HEK293 (cell line): ENCODE results near the gene MYCBPAP.
A peak's percentile ranks its signal among the peaks of the same experiment; 100 is the strongest.

Source experiments
- KLF8 ChIP-seq: fragments of 450-650 bp; formaldehyde crosslinking; IDR thresholded peaks from 2 replicates; pipeline ENCODE4 v1.5.1; 2016; ENCODE audit warnings: missing biosample characterization, missing genetic modification characterization
- OSR2 ChIP-seq: fragments of 450-650 bp; formaldehyde crosslinking; IDR thresholded peaks from 2 replicates; pipeline ENCODE4 v1.5.1; 2016; ENCODE audit warnings: missing biosample characterization, missing genetic modification characterization
- REPIN1 ChIP-seq: fragments of 450-650 bp; formaldehyde crosslinking; IDR thresholded peaks from 2 replicates; pipeline ENCODE4 v1.5.1; 2017; ENCODE audit warnings: missing biosample characterization, missing genetic modification characterization, low read depth
- SP7 ChIP-seq: fragments of 450-650 bp; formaldehyde crosslinking; IDR thresholded peaks from 2 replicates; pipeline ENCODE4 v1.5.1; 2016; ENCODE audit warnings: missing biosample characterization, missing genetic modification characterization
- ZBTB17 ChIP-seq: fragments of 450-650 bp; formaldehyde crosslinking; IDR thresholded peaks from 2 replicates; pipeline ENCODE4 v1.5.1; 2016; ENCODE audit warnings: missing biosample characterization, missing genetic modification characterization
- ZBTB20 ChIP-seq: fragments of 450-650 bp; formaldehyde crosslinking; IDR thresholded peaks from 2 replicates; pipeline ENCODE4 v1.5.1; 2016; ENCODE audit warnings: missing biosample characterization, missing genetic modification characterization
- ZBTB21 ChIP-seq: fragments of 450-650 bp; formaldehyde crosslinking; IDR thresholded peaks from 2 replicates; pipeline ENCODE4 v1.5.1; 2017; ENCODE audit warnings: missing biosample characterization, missing genetic modification characterization
- ZEB2 ChIP-seq: fragments of 450-650 bp; formaldehyde crosslinking; IDR thresholded peaks from 2 replicates; pipeline ENCODE4 v1.5.1; 2016; ENCODE audit warnings: missing biosample characterization, missing genetic modification characterization
- ZFHX2 ChIP-seq: fragments of 450-650 bp; formaldehyde crosslinking; conservative IDR thresholded peaks from 2 replicates; pipeline ENCODE4 v1.5.1; 2016; ENCODE audit warnings: missing biosample characterization, missing genetic modification characterization
- ZIC2 ChIP-seq: fragments of 450-650 bp; formaldehyde crosslinking; IDR thresholded peaks from 2 replicates; pipeline ENCODE4 v1.5.1; 2016; ENCODE audit warnings: missing biosample characterization, missing genetic modification characterization
- ZNF221 ChIP-seq: fragments of 450-650 bp; formaldehyde crosslinking; IDR thresholded peaks from 2 replicates; pipeline ENCODE4 v1.5.1; 2017; ENCODE audit warnings: missing biosample characterization, missing genetic modification characterization, borderline replicate concordance
- ZNF394 ChIP-seq: fragments of 450-650 bp; formaldehyde crosslinking; IDR thresholded peaks from 2 replicates; pipeline ENCODE4 v1.5.1; 2016; ENCODE audit warnings: missing biosample characterization, missing genetic modification characterization, mild to moderate bottlenecking, moderate library complexity, borderline replicate concordance
- ZNF433 ChIP-seq: fragments of 450-650 bp; formaldehyde crosslinking; IDR thresholded peaks from 2 replicates; pipeline ENCODE4 v1.5.1; 2016; ENCODE audit warnings: missing biosample characterization, missing genetic modification characterization, low read depth
- ZNF510 ChIP-seq: fragments of 450-650 bp; formaldehyde crosslinking; IDR thresholded peaks from 2 replicates; pipeline ENCODE4 v1.5.1; 2018; ENCODE audit warnings: mild to moderate bottlenecking, missing genetic modification characterization, missing biosample characterization; ENCODE audit not compliant: insufficient replicate concordance
- ZNF600 ChIP-seq: fragments of 450-650 bp; formaldehyde crosslinking; IDR thresholded peaks from 2 replicates; pipeline ENCODE4 v1.5.1; 2016; ENCODE audit warnings: missing biosample characterization, missing genetic modification characterization
- ZNF660 ChIP-seq: fragments of 450-650 bp; IDR thresholded peaks from 2 replicates; pipeline ENCODE4 v1.5.1; 2018; ENCODE audit warnings: missing biosample characterization, mild to moderate bottlenecking, missing genetic modification characterization
- ZNF768 ChIP-seq: fragments of 450-650 bp; formaldehyde crosslinking; IDR thresholded peaks from 2 replicates; pipeline ENCODE4 v1.5.1; 2018; ENCODE audit warnings: missing biosample characterization, mild to moderate bottlenecking, missing genetic modification characterization
- ZNF792 ChIP-seq: fragments of 450-650 bp; formaldehyde crosslinking; IDR thresholded peaks from 2 replicates; pipeline ENCODE4 v1.5.1; 2016; ENCODE audit warnings: missing biosample characterization, missing genetic modification characterization
- ZNF837 ChIP-seq: fragments of 450-650 bp; formaldehyde crosslinking; IDR thresholded peaks from 2 replicates; pipeline ENCODE4 v1.5.1; 2016; ENCODE audit warnings: missing biosample characterization, missing genetic modification characterization
- ZSCAN23 ChIP-seq: fragments of 450-650 bp; formaldehyde crosslinking; IDR thresholded peaks from 2 replicates; pipeline ENCODE4 v1.5.1; 2016; ENCODE audit warnings: missing biosample characterization, missing genetic modification characterization
- TF ChIP-seq, protein P1 (sequence below): fragments of 450-650 bp; formaldehyde crosslinking; IDR thresholded peaks from 2 replicates; pipeline ENCODE4 v1.5.1; 2016; ENCODE audit warnings: missing biosample characterization, missing genetic modification characterization, borderline replicate concordance
- TF ChIP-seq, protein P2 (sequence below): fragments of 450-650 bp; formaldehyde crosslinking; IDR thresholded peaks from 2 replicates; pipeline ENCODE4 v1.5.1; 2017; ENCODE audit warnings: missing biosample characterization, missing genetic modification characterization
- TF ChIP-seq, protein P3 (sequence below): fragments of 450-650 bp; formaldehyde crosslinking; IDR thresholded peaks from 2 replicates; pipeline ENCODE4 v1.5.1; 2016; ENCODE audit warnings: missing biosample characterization, missing genetic modification characterization
- TF ChIP-seq, protein P4 (sequence below): fragments of 450-650 bp; IDR thresholded peaks from 2 replicates; pipeline ENCODE4 v1.5.1; 2018; ENCODE audit warnings: missing biosample characterization, mild to moderate bottlenecking, missing genetic modification characterization
- TF ChIP-seq, protein P5 (sequence below): fragments of 450-650 bp; formaldehyde crosslinking; IDR thresholded peaks from 2 replicates; pipeline ENCODE4 v1.5.1; 2016; ENCODE audit warnings: missing biosample characterization, missing genetic modification characterization
- TF ChIP-seq, protein P6 (sequence below): fragments of 450-650 bp; formaldehyde crosslinking; IDR thresholded peaks from 2 replicates; pipeline ENCODE4 v1.5.1; 2016; ENCODE audit warnings: missing biosample characterization, missing genetic modification characterization
- TF ChIP-seq, protein P7 (sequence below): fragments of 450-650 bp; formaldehyde crosslinking; IDR thresholded peaks from 2 replicates; pipeline ENCODE4 v1.5.1; 2016; ENCODE audit warnings: missing biosample characterization, missing genetic modification characterization

Gene MYCBPAP

DNA sequence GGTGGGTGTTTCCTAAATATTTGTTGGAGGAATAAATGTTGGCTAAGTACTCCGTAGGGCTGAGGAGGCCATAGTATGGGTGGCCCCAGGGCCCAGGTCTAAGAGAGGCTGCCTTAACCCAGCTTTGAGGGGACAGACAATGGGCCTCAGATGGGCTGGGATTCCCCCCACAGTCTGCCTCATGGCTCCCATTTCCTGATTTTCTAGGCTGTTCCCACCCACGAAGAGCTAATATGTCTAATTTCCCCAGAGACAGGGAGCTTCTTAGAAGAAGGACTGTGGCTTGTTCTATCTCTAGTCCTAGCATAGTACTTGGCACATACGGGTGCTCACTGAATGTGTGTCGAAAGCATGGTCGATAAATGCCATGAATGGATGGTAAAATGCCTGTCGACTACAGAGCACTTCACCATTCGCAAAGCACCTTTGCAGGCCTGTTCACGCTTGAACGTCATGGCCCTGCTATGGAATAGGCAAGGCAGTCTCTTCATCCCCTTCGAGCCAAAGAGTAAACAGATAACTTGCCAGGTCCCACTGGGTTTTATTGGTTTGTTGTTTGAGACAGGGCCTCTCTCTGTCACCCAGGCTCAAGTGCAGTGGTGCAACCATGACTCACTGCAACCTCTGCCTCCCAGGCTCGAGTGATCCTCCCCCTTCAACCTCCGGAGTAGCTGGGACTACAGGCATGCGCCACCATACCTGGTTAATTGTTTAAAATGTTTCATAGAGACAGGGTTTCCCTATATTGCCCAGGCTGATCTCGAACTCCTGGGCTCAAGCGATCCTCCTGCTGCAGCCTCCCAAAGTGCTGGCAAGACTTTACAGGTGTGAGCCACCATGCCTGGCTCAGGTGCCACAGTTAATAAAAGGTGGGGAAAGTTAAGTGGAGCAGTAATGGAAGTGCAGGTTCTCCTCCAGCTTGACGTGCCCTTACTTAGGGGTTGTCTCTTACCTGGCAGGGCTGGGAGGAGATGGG is 49.2 kb upstream of the MYCBPAP start (continued):
- TF ChIP-seq, protein P1, sequence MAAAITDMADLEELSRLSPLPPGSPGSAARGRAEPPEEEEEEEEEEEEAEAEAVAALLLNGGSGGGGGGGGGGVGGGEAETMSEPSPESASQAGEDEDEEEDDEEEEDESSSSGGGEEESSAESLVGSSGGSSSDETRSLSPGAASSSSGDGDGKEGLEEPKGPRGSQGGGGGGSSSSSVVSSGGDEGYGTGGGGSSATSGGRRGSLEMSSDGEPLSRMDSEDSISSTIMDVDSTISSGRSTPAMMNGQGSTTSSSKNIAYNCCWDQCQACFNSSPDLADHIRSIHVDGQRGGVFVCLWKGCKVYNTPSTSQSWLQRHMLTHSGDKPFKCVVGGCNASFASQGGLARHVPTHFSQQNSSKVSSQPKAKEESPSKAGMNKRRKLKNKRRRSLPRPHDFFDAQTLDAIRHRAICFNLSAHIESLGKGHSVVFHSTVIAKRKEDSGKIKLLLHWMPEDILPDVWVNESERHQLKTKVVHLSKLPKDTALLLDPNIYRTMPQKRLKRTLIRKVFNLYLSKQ, result no peak
- peak; percentile 47; the same call in 1 of the 2 replicates for TF ChIP-seq ZBTB21
- TF ChIP-seq ZFHX2 (tag by site-specific recombination), result peak; percentile 25; the same call in 1 of the 2 replicates
- TF ChIP-seq, protein P2, sequence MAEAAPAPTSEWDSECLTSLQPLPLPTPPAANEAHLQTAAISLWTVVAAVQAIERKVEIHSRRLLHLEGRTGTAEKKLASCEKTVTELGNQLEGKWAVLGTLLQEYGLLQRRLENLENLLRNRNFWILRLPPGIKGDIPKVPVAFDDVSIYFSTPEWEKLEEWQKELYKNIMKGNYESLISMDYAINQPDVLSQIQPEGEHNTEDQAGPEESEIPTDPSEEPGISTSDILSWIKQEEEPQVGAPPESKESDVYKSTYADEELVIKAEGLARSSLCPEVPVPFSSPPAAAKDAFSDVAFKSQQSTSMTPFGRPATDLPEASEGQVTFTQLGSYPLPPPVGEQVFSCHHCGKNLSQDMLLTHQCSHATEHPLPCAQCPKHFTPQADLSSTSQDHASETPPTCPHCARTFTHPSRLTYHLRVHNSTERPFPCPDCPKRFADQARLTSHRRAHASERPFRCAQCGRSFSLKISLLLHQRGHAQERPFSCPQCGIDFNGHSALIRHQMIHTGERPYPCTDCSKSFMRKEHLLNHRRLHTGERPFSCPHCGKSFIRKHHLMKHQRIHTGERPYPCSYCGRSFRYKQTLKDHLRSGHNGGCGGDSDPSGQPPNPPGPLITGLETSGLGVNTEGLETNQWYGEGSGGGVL (tag by site-specific recombination), result peak; percentile 64
- peak; percentile 44; the same call in 1 of the 2 replicates for TF ChIP-seq ZNF792 (tag by site-specific recombination)
- TF ChIP-seq ZNF660, result peak; percentile 61; the same call in 1 of the 2 replicates
- TF ChIP-seq, protein P3, sequence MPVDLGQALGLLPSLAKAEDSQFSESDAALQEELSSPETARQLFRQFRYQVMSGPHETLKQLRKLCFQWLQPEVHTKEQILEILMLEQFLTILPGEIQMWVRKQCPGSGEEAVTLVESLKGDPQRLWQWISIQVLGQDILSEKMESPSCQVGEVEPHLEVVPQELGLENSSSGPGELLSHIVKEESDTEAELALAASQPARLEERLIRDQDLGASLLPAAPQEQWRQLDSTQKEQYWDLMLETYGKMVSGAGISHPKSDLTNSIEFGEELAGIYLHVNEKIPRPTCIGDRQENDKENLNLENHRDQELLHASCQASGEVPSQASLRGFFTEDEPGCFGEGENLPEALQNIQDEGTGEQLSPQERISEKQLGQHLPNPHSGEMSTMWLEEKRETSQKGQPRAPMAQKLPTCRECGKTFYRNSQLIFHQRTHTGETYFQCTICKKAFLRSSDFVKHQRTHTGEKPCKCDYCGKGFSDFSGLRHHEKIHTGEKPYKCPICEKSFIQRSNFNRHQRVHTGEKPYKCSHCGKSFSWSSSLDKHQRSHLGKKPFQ (tag by site-specific recombination), result peak; percentile 71
- 0 out of 2 replicates have a peak, but pooled peaks have one; percentile 10 for TF ChIP-seq ZIC2 (tag by site-specific recombination)
- no peak for TF ChIP-seq ZNF768 (tag by site-specific recombination)
- no peak for TF ChIP-seq REPIN1
- TF ChIP-seq SP7 (tag by site-specific recombination), result peak; percentile 70
- 0 out of 2 replicates have a peak, but pooled peaks have one; percentile 20 for TF ChIP-seq ZBTB20 (tag by site-specific recombination)
- peak; percentile 69 for TF ChIP-seq ZBTB17
- TF ChIP-seq ZNF394 (tag by site-specific recombination), result peak; percentile 98
- TF ChIP-seq, protein P4, sequence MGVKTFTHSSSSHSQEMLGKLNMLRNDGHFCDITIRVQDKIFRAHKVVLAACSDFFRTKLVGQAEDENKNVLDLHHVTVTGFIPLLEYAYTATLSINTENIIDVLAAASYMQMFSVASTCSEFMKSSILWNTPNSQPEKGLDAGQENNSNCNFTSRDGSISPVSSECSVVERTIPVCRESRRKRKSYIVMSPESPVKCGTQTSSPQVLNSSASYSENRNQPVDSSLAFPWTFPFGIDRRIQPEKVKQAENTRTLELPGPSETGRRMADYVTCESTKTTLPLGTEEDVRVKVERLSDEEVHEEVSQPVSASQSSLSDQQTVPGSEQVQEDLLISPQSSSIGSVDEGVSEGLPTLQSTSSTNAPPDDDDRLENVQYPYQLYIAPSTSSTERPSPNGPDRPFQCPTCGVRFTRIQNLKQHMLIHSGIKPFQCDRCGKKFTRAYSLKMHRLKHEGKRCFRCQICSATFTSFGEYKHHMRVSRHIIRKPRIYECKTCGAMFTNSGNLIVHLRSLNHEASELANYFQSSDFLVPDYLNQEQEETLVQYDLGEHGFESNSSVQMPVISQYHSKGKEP (tag by site-specific recombination), result peak; percentile 94
- peak; percentile 63; the same call in 1 of the 2 replicates for TF ChIP-seq ZEB2 (tag by site-specific recombination)
- TF ChIP-seq ZNF433 (tag by site-specific recombination), result no peak
- TF ChIP-seq KLF8 (tag by site-specific recombination), result peak; percentile 24; the same call in 1 of the 2 replicates
- TF ChIP-seq, protein P5, sequence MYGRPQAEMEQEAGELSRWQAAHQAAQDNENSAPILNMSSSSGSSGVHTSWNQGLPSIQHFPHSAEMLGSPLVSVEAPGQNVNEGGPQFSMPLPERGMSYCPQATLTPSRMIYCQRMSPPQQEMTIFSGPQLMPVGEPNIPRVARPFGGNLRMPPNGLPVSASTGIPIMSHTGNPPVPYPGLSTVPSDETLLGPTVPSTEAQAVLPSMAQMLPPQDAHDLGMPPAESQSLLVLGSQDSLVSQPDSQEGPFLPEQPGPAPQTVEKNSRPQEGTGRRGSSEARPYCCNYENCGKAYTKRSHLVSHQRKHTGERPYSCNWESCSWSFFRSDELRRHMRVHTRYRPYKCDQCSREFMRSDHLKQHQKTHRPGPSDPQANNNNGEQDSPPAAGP, result peak; percentile 40; the same call in 1 of the 2 replicates
- no peak for TF ChIP-seq ZNF221 (tag by site-specific recombination)
- TF ChIP-seq ZNF600, result peak; percentile 99
- TF ChIP-seq, protein P6, sequence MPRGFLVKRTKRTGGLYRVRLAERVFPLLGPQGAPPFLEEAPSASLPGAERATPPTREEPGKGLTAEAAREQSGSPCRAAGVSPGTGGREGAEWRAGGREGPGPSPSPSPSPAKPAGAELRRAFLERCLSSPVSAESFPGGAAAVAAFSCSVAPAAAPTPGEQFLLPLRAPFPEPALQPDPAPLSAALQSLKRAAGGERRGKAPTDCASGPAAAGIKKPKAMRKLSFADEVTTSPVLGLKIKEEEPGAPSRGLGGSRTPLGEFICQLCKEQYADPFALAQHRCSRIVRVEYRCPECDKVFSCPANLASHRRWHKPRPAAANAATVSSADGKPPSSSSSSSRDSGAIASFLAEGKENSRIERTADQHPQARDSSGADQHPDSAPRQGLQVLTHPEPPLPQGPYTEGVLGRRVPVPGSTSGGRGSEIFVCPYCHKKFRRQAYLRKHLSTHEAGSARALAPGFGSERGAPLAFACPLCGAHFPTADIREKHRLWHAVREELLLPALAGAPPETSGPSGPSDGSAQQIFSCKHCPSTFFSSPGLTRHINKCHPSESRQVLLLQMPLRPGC (tag by site-specific recombination), result peak; percentile 60; the same call in 1 of the 2 replicates
- peak; percentile 58; the same call in 1 of the 2 replicates for TF ChIP-seq OSR2 (tag by site-specific recombination)
- TF ChIP-seq ZSCAN23 (tag by site-specific recombination), result 0 out of 2 replicates have a peak, but pooled peaks have one; percentile 44
- TF ChIP-seq, protein P7, sequence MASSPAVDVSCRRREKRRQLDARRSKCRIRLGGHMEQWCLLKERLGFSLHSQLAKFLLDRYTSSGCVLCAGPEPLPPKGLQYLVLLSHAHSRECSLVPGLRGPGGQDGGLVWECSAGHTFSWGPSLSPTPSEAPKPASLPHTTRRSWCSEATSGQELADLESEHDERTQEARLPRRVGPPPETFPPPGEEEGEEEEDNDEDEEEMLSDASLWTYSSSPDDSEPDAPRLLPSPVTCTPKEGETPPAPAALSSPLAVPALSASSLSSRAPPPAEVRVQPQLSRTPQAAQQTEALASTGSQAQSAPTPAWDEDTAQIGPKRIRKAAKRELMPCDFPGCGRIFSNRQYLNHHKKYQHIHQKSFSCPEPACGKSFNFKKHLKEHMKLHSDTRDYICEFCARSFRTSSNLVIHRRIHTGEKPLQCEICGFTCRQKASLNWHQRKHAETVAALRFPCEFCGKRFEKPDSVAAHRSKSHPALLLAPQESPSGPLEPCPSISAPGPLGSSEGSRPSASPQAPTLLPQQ (tag by site-specific recombination), result peak; percentile 78
- TF ChIP-seq ZNF510, result no peak
- no peak for TF ChIP-seq ZNF837 (tag by site-specific recombination)
